ENCODE data around the gene METTL18. TPM values are rescaled to one million over a fixed set of nuclear protein-coding genes. Genes with fewer than 3 reads are reported as not detected.

METTL18 gene
- polyA plus RNA-seq, 3 donors, result 0.68 to 2.5 (median 2.3) TPM

DNA sequence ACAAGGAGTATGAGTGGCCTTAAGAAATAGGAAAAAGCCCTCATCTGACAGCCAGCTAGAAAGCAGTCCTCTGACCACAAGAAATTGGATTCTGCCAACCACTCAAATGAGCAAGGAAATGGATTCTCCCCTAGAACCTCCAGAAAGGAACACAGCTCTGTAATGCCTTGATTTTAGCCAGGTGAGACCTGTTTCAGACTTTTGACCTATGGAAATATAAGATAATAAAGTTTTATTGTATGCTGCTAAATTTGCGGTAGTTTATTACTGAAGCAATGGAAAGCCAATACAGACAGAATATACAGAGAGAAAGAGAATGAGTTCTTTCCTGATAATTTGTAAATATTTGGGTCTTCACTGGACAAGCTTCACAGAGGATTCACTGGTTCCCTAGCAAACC, 32.0 kb downstream of the METTL18 start:
- Histone ChIP-seq H3K9ac (ENCODE audit: insufficient read depth, low read length, poor library complexity, severe bottlenecking) (no peak overlapping the region), H3K36me3 (replicated peaks in 1 of 2; ENCODE audit: control insufficient read depth in 1 of 2, insufficient read depth in 2 of 2, low read length in 2 of 2) (no peaks in the 10 kb centered on the region), H2AFZ (ENCODE audit: insufficient read depth, low read depth, low read length, poor library complexity, severe bottlenecking) (no peak overlapping the region), H3K27me3 (ENCODE audit: control insufficient read depth in 2 of 2, insufficient read depth in 2 of 2, low read length in 2 of 2) (peaks cover 0 to 3% of the 10 kb centered on the region in 2 donors), H3K79me2 (ENCODE audit: insufficient read depth, low read length) (no peaks in the 10 kb centered on the region), H3K4me2 (replicated peaks; ENCODE audit: extremely low read depth, low read length, poor library complexity, severe bottlenecking) (no peak overlapping the region), H3K4me1 (ENCODE audit: control insufficient read depth in 1 of 2, insufficient read depth in 2 of 2, low read length in 2 of 2) (no peaks in the 10 kb centered on the region), H3K4me3 (replicated peaks in 1 of 3; ENCODE audit: low read depth in 2 of 3, low read length in 3 of 3) (no peak overlapping the region), H4K20me1 (ENCODE audit: insufficient read depth, low read length) (no peaks in the 10 kb centered on the region), H3K9me3 (replicated peaks in 1 of 2; ENCODE audit: control insufficient read depth in 1 of 2, insufficient read depth in 1 of 2, low read length in 2 of 2) (peaks cover 3 to 7% of the 10 kb centered on the region in 2 donors), H3K27ac (ENCODE audit: low read depth in 1 of 2, low read length in 2 of 2) (no peak overlapping the region)
- intact Hi-C loops (cut with micrococcal nuclease), result no loop called here
- Mint-ChIP-seq H3K4me3 (no peak overlapping the region), H3K36me3 (no peaks in the 10 kb centered on the region), H3K27ac (no peak overlapping the region), H3K27me3 (ENCODE audit: low read depth in 3 of 3) (peaks cover 0 to 1% (median 0%) of the 10 kb centered on the region in 3 donors), H3K4me1 (no peaks in the 10 kb centered on the region), H3K9me3 (peaks cover 9 to 24% (median 14%) of the 10 kb centered on the region in 7 donors)
- no peak for DNase-seq
- TF ChIP-seq, protein P1, sequence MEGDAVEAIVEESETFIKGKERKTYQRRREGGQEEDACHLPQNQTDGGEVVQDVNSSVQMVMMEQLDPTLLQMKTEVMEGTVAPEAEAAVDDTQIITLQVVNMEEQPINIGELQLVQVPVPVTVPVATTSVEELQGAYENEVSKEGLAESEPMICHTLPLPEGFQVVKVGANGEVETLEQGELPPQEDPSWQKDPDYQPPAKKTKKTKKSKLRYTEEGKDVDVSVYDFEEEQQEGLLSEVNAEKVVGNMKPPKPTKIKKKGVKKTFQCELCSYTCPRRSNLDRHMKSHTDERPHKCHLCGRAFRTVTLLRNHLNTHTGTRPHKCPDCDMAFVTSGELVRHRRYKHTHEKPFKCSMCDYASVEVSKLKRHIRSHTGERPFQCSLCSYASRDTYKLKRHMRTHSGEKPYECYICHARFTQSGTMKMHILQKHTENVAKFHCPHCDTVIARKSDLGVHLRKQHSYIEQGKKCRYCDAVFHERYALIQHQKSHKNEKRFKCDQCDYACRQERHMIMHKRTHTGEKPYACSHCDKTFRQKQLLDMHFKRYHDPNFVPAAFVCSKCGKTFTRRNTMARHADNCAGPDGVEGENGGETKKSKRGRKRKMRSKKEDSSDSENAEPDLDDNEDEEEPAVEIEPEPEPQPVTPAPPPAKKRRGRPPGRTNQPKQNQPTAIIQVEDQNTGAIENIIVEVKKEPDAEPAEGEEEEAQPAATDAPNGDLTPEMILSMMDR (IDR thresholded peaks at IDR 0.05), result no peak
- WGBS (ENCODE audit: insufficient coverage), result no CpG with 5 or more reads among the region's 1 CpG

GRCh38 chr1:169759038-169759437, 35.7 kb downstream of the METTL18 start:
- TF ChIP-seq, protein P1 (IDR thresholded peaks at IDR 0.05), result no peak
- Histone ChIP-seq H3K4me1 (ENCODE audit: control insufficient read depth in 1 of 2, insufficient read depth in 2 of 2, low read length in 2 of 2) (no peaks in the 10 kb centered on the region), H2AFZ (ENCODE audit: insufficient read depth, low read depth, low read length, poor library complexity, severe bottlenecking) (no peak overlapping the region), H3K9me3 (replicated peaks in 1 of 2; ENCODE audit: control insufficient read depth in 1 of 2, insufficient read depth in 1 of 2, low read length in 2 of 2) (peaks cover 3 to 7% of the 10 kb centered on the region in 2 donors), H3K4me3 (replicated peaks in 1 of 3; ENCODE audit: low read depth in 2 of 3, low read length in 3 of 3) (no peak overlapping the region), H3K36me3 (replicated peaks in 1 of 2; ENCODE audit: control insufficient read depth in 1 of 2, insufficient read depth in 2 of 2, low read length in 2 of 2) (no peaks in the 10 kb centered on the region), H3K9ac (ENCODE audit: insufficient read depth, low read length, poor library complexity, severe bottlenecking) (no peak overlapping the region), H3K79me2 (ENCODE audit: insufficient read depth, low read length) (no peaks in the 10 kb centered on the region), H3K27me3 (ENCODE audit: control insufficient read depth in 2 of 2, insufficient read depth in 2 of 2, low read length in 2 of 2) (no peaks in the 10 kb centered on the region), H4K20me1 (ENCODE audit: insufficient read depth, low read length) (no peaks in the 10 kb centered on the region), H3K27ac (ENCODE audit: low read depth in 1 of 2, low read length in 2 of 2) (no peak overlapping the region), H3K4me2 (replicated peaks; ENCODE audit: extremely low read depth, low read length, poor library complexity, severe bottlenecking) (no peak overlapping the region)
- Mint-ChIP-seq H3K36me3 (no peaks in the 10 kb centered on the region), H3K27me3 (ENCODE audit: low read depth in 3 of 3) (peaks cover 0 to 2% (median 1%) of the 10 kb centered on the region in 3 donors), H3K27ac (no peak overlapping the region), H3K9me3 (peaks cover 9 to 25% (median 14%) of the 10 kb centered on the region in 7 donors), H3K4me1 (no peaks in the 10 kb centered on the region), H3K4me3 (no peak overlapping the region)
- intact Hi-C loops (cut with micrococcal nuclease), result no loop called here
- 92% methylated on average over 3 of the region's 3 CpGs for WGBS (ENCODE audit: insufficient coverage)
- DNase-seq, result no peak
